IMR-90 (cell line): ENCODE measurements around the gene ADAM23.

Source experiments
- BHLHE40 ChIP-seq: fragments of 150-350 bp; IDR thresholded peaks from 2 replicates; pipeline ENCODE4 v1.6.1; 2016; ENCODE audit warnings: mild to moderate bottlenecking, low read depth, low read length
- CEBPB ChIP-seq: IDR thresholded peaks from 2 replicates; pipeline ENCODE4 v1.6.1; 2012; ENCODE audit warnings: low read depth, low read length, improper control_type of control experiment
- CTCF ChIP-seq: conservative IDR thresholded peaks from 2 replicates; pipeline ENCODE4 v1.5.1; 2012; ENCODE audit warnings: mild to moderate bottlenecking, low read depth, low read length, improper control_type of control experiment
- ELK1 ChIP-seq: fragments of 150-350 bp; IDR thresholded peaks from 2 replicates; pipeline ENCODE4 v1.6.1; 2016; ENCODE audit warnings: low read depth, mild to moderate bottlenecking, low read length, moderate library complexity, borderline replicate concordance
- MAFK ChIP-seq: IDR thresholded peaks from 2 replicates; pipeline ENCODE4 v1.6.1; 2012; ENCODE audit warnings: low read depth, low read length, improper control_type of control experiment
- MAZ ChIP-seq: IDR thresholded peaks from 2 replicates; pipeline ENCODE4 v1.6.1; 2012; ENCODE audit warnings: low read depth, mild to moderate bottlenecking, low read length, improper control_type of control experiment, moderate library complexity, borderline replicate concordance
- MXI1 ChIP-seq: IDR thresholded peaks from 2 replicates; pipeline ENCODE4 v1.6.1; 2012; ENCODE audit warnings: low read depth, mild to moderate bottlenecking, low read length, moderate library complexity, borderline replicate concordance
- NFE2L2 ChIP-seq: fragments of 150-350 bp; IDR thresholded peaks from 2 replicates; pipeline ENCODE4 v1.6.1; 2016; ENCODE audit warnings: low read depth, mild to moderate bottlenecking, low read length
- POLR2A ChIP-seq: IDR thresholded peaks from 2 replicates; pipeline ENCODE4 v1.6.1; 2012; ENCODE audit warnings: mild to moderate bottlenecking, low read depth, low read length
- RAD21 ChIP-seq: IDR thresholded peaks from 2 replicates; pipeline ENCODE4 v1.6.1; 2012; ENCODE audit warnings: low read length, improper control_type of control experiment
- RCOR1 ChIP-seq: IDR thresholded peaks from 2 replicates; pipeline ENCODE4 v1.6.1; 2012; ENCODE audit warnings: mild to moderate bottlenecking, low read length, improper control_type of control experiment; ENCODE audit not compliant: insufficient replicate concordance
- RFX5 ChIP-seq: IDR thresholded peaks from 2 replicates; pipeline ENCODE4 v1.8.0; 2012; ENCODE audit warnings: low read depth, mild to moderate bottlenecking, low read length, moderate library complexity
- SMC3 ChIP-seq: fragments of 150-350 bp; IDR thresholded peaks from 2 replicates; pipeline ENCODE4 v1.6.1; 2016; ENCODE audit warnings: low read depth, mild to moderate bottlenecking, antibody characterized with exemption, low read length, moderate library complexity
- USF2 ChIP-seq: fragments of 150-350 bp; IDR thresholded peaks from 2 replicates; pipeline ENCODE4 v1.6.1; 2017; ENCODE audit warnings: mild to moderate bottlenecking, antibody characterized with exemption, low read length, low read depth

GRCh38 chr2:206463685-206464084 is 20.4 kb downstream of the ADAM23 start:
- no peak for TF ChIP-seq CTCF
- no peak for TF ChIP-seq ELK1
- no peak for TF ChIP-seq POLR2A
- TF ChIP-seq BHLHE40: no peak
- no peak for TF ChIP-seq MAZ
- no peak for TF ChIP-seq RAD21
- no peak for TF ChIP-seq RFX5
- no peak for TF ChIP-seq USF2
- no peak for TF ChIP-seq CEBPB
- TF ChIP-seq SMC3: no peak
- no peak for TF ChIP-seq MXI1
- TF ChIP-seq RCOR1: no peak
- TF ChIP-seq MAFK: no peak
- no peak for TF ChIP-seq NFE2L2
